HEK293T (cell line): Measurements from ENCODE around the gene CACNA1E.

Experiments
- ARNT ChIP-seq: fragments of 450-650 bp; IDR thresholded peaks from 2 replicates; pipeline ENCODE4 v1.6.1; 2017; ENCODE audit warnings: mild to moderate bottlenecking
- L3MBTL2 ChIP-seq: fragments of 450-650 bp; conservative IDR thresholded peaks from 2 replicates; pipeline ENCODE4 v1.6.1; 2016; ENCODE audit warnings: mild to moderate bottlenecking
- LEF1 ChIP-seq: fragments of 450-650 bp; IDR thresholded peaks from 2 replicates; pipeline ENCODE4 v1.6.1; 2017; ENCODE audit warnings: mild to moderate bottlenecking, borderline replicate concordance
- NFRKB ChIP-seq: fragments of 450-650 bp; IDR thresholded peaks from 2 replicates; pipeline ENCODE4 v1.6.1; 2016; ENCODE audit warnings: mild to moderate bottlenecking, moderate library complexity
- ZNF384 ChIP-seq: fragments of 450-650 bp; IDR thresholded peaks from 2 replicates; pipeline ENCODE4 v1.6.1; 2016

GRCh38 chr1:181635110-181635509 lies 151.8 kb downstream of the CACNA1E start:
- TF ChIP-seq ZNF384 (no peak), NFRKB (no peak), L3MBTL2 (no peak), ARNT (no peak), LEF1 (no peak)
